SU-DHL-6 (cell line): ENCODE measurements around the gene EPHB1.

ENCODE experiments used
- H2AFZ ChIP-seq: fragments of 200-600 bp; sonication (generic); 2 replicates; pipeline ENCODE4 v1.6.1; 2014; ENCODE audit warnings: low read depth, mild to moderate bottlenecking, moderate library complexity, mixed read lengths, antibody characterized with exemption, low read length; ENCODE audit not compliant: severe bottlenecking
- H3F3A ChIP-seq: fragments of 200-600 bp; shearing (Covaris generic); 2 replicates; pipeline ENCODE4 v1.6.0; 2016; ENCODE audit warnings: antibody characterized with exemption, mild to moderate bottlenecking; ENCODE audit not compliant: insufficient read depth
- H3K27ac ChIP-seq: fragments of 200-600 bp; sonication (generic); 2 replicates; pipeline ENCODE4 v1.5.1; 2016; ENCODE audit warnings: low read depth, mild to moderate bottlenecking, low read length, moderate library complexity, mixed read lengths
- H3K27me3 ChIP-seq: fragments of 200-600 bp; sonication (generic), shearing (Covaris generic); 2 replicates; pipeline ENCODE4 v1.6.0; 2014; ENCODE audit warnings: mild to moderate bottlenecking, low read length
- H3K36me3 ChIP-seq: fragments of 200-600 bp; sonication (generic); 2 replicates; pipeline ENCODE4 v1.6.1; 2014; ENCODE audit warnings: mild to moderate bottlenecking, low read length, mixed read lengths
- H3K4me2 ChIP-seq: fragments of 300-600, 200-600 bp; shearing (Covaris generic), sonication (generic); 2 replicates; pipeline ENCODE4 v1.6.0; 2014; ENCODE audit warnings: low read length, low read depth, mild to moderate bottlenecking; ENCODE audit not compliant: poor library complexity, severe bottlenecking
- H3K4me3 ChIP-seq: fragments of 200-600 bp; sonication (generic); 2 replicates; pipeline ENCODE4 v1.5.1; 2014; ENCODE audit warnings: antibody characterized with exemption, low read length, mild to moderate bottlenecking, mixed read lengths; ENCODE audit not compliant: insufficient read depth, poor library complexity, severe bottlenecking
- H3K79me2 ChIP-seq: fragments of 200-600 bp; sonication (generic); 2 replicates; pipeline ENCODE4 v1.6.1; 2014; ENCODE audit warnings: mild to moderate bottlenecking, low read length, moderate library complexity; ENCODE audit not compliant: insufficient read depth
- H3K9ac ChIP-seq: fragments of 200-600 bp; sonication (generic); 2 replicates; pipeline ENCODE4 v1.7.0; 2014; ENCODE audit warnings: mild to moderate bottlenecking, low read length
- H3K9me2 ChIP-seq: fragments of 200-600 bp; sonication (generic); replicated peaks from 2 replicates; pipeline ENCODE4 v1.6.1; 2014; ENCODE audit warnings: low read length; ENCODE audit not compliant: insufficient read depth
- H3K9me3 ChIP-seq: fragments of 200-600 bp; sonication (generic); 2 replicates; pipeline ENCODE4 v1.6.1; 2014; ENCODE audit warnings: low read length, mixed read lengths; ENCODE audit not compliant: insufficient read depth
- H4K20me1 ChIP-seq: fragments of 200-600 bp; sonication (generic); 2 replicates; pipeline ENCODE4 v1.6.1; 2014; ENCODE audit warnings: low read depth, mild to moderate bottlenecking, antibody characterized with exemption, low read length, moderate library complexity, mixed read lengths
- EZH2phosphoT487 ChIP-seq: fragments of 200-600 bp; sonication (generic), shearing (Covaris generic); conservative IDR thresholded peaks from 2 replicates; pipeline ENCODE4 v1.6.1; 2018; ENCODE audit warnings: mild to moderate bottlenecking, antibody characterized with exemption, low read length, moderate library complexity, mixed read lengths
- TF ChIP-seq, protein P1 (sequence below): fragments of 200-600 bp; sonication (generic); IDR thresholded peaks from one replicate; pipeline ENCODE4 v1.5.1; 2017; ENCODE audit warnings: antibody characterized with exemption, mild to moderate bottlenecking, low read length, moderate library complexity; ENCODE audit not compliant: insufficient read depth, poor library complexity, severe bottlenecking

EPHB1 gene

DNA sequence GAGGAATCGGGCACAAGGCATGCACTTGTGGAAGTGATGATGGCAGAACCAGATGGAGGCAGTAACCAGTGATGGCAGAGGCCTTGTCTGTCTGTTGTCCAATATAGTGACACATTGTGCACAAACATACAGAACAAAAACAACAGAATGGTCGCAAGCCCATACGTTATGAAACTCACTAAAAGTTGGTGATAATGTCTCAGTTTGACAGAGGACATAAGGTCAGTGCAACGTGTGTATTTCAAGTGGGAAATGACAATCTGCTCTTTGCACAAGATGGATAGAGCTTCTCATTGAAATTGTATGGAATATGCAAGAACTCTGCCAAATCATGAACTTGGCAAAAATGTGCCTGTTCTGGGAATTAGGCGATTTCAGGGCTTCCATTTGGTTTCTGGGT lies 169.2 kb downstream of the EPHB1 start:
- Histone ChIP-seq H3F3A (no peaks in the 10 kb centered on the region), H3K4me2 (no peak overlapping the region), H3K79me2 (no peaks in the 10 kb centered on the region), H3K4me3 (no peak overlapping the region), H3K9me3 (no peaks in the 10 kb centered on the region), H3K9ac (no peak overlapping the region), H2AFZ (no peak overlapping the region), H3K27ac (no peak overlapping the region), H3K9me2 (no peaks in the 10 kb centered on the region), H4K20me1 (no peaks in the 10 kb centered on the region), H3K27me3 (no peaks in the 10 kb centered on the region), H3K36me3 (no peaks in the 10 kb centered on the region)
- TF ChIP-seq EZH2phosphoT487: no peak
- TF ChIP-seq, protein P1, sequence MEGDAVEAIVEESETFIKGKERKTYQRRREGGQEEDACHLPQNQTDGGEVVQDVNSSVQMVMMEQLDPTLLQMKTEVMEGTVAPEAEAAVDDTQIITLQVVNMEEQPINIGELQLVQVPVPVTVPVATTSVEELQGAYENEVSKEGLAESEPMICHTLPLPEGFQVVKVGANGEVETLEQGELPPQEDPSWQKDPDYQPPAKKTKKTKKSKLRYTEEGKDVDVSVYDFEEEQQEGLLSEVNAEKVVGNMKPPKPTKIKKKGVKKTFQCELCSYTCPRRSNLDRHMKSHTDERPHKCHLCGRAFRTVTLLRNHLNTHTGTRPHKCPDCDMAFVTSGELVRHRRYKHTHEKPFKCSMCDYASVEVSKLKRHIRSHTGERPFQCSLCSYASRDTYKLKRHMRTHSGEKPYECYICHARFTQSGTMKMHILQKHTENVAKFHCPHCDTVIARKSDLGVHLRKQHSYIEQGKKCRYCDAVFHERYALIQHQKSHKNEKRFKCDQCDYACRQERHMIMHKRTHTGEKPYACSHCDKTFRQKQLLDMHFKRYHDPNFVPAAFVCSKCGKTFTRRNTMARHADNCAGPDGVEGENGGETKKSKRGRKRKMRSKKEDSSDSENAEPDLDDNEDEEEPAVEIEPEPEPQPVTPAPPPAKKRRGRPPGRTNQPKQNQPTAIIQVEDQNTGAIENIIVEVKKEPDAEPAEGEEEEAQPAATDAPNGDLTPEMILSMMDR: no peak

DNA sequence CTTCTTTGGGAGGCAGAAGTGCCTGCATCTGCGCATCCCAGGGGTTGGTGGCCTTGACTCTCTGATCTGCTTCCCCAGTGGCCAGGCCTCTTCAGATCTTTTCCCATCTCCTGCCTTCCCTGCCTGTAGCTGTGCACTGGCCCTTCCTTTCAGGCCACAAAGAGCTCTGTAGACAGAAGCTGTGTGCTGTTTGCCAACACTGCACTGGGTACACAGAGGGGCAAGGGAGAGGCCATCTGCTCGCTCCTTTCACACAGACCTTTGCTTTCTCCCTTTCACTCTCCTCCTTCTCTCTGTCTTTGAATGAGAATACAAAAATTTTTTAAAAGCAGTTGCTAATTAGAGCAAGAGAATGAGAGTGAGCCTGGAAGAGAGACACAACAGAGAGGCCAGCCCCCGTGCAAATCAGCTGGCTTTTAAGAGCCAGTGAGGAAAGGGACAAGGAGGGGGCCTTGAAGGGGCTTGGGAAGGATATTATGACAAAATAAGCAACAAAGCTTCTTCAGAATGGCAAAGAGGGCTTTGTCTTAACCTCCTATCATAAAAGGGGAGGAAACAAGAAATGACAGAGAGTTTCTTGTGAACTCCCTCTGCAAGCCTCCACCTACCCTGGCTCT lies 170.9 kb downstream of the EPHB1 start:
- Histone ChIP-seq H3K27ac (no peak overlapping the region), H3K4me3 (no peak overlapping the region), H4K20me1 (no peaks in the 10 kb centered on the region), H3K9ac (no peak overlapping the region), H3K27me3 (no peaks in the 10 kb centered on the region), H2AFZ (no peak overlapping the region), H3K79me2 (no peaks in the 10 kb centered on the region), H3K36me3 (no peaks in the 10 kb centered on the region), H3K9me3 (no peaks in the 10 kb centered on the region), H3K9me2 (no peaks in the 10 kb centered on the region), H3F3A (no peaks in the 10 kb centered on the region), H3K4me2 (no peak overlapping the region)
- TF ChIP-seq, protein P1: no peak

DNA sequence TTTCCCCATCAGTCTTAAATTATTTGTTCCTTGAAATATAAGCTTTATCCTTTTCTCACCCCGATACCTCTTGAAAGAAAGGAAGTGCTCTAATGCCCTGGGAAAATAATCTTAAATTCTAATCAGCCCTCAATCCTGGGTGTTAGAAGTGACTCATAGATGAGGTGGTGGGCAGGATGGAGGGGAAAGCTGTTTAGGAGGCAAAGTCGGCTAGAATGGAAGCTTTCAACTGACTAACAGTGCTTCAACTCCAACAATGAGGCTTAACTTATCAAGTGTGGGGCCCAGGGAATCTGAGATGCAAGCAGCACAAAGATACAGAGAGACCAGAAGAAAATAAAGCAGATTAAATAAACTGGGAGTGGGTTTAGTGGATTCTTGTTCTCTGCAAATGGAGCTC lies 175.8 kb downstream of the EPHB1 start:
- Histone ChIP-seq H3K27me3 (no peaks in the 10 kb centered on the region), H3K9me3 (no peaks in the 10 kb centered on the region)
- TF ChIP-seq, protein P1: no peak
- TF ChIP-seq EZH2phosphoT487: no peak

More for the DNA sequence above, 175.8 kb downstream of the EPHB1 start:
- Histone ChIP-seq H3K4me3 (no peak overlapping the region), H3K9me2 (no peaks in the 10 kb centered on the region), H3F3A (no peaks in the 10 kb centered on the region), H3K4me2 (no peak overlapping the region), H3K36me3 (no peaks in the 10 kb centered on the region), H3K79me2 (no peaks in the 10 kb centered on the region), H3K9ac (no peak overlapping the region), H4K20me1 (no peaks in the 10 kb centered on the region), H3K27ac (no peak overlapping the region), H2AFZ (no peak overlapping the region)
